Measurements from ENCODE around the gene ESD. TPM values are rescaled to one million over a fixed set of nuclear protein-coding genes. Genes with fewer than 3 reads are reported as not detected.

The ESD gene
- total RNA-seq, 1 donor from 2014 or later = 96.9 TPM

- TF ChIP-seq CTCF (IDR thresholded peaks at IDR 0.05; ENCODE audit: unreplicated experiment) = no peak
- Mint-ChIP-seq H3K4me3 (ENCODE audit: low read depth) (no peak overlapping the region), H3K27ac (no peak overlapping the region), H3K4me1 (ENCODE audit: low read depth) (no peaks in the 10 kb centered on the region), H3K36me3 (ENCODE audit: insufficient read depth) (peaks cover 32% of the 10 kb centered on the region), H3K27me3 (no peaks in the 10 kb centered on the region), H3K9me3 (ENCODE audit: low read depth) (no peaks in the 10 kb centered on the region)
- DNase-seq (ENCODE audit: low spot score, unreplicated experiment) = no peak
Measured at GRCh38 chr13:46747031-46747820, 49.7 kb downstream of the ESD start.

- no peaks in the 10 kb centered on the region for H3K9me3 Mint-ChIP-seq (ENCODE audit: low read depth)
- TF ChIP-seq CTCF (IDR thresholded peaks at IDR 0.05; ENCODE audit: unreplicated experiment) = no peak
- peaks cover 29% of the 10 kb centered on the region for H3K36me3 Mint-ChIP-seq (ENCODE audit: insufficient read depth)
- H3K4me3 Mint-ChIP-seq (ENCODE audit: low read depth) = no peak overlapping the region
- DNase-seq (ENCODE audit: low spot score, unreplicated experiment) = no peak
- no peak overlapping the region for H3K27ac Mint-ChIP-seq
- H3K4me1 Mint-ChIP-seq (ENCODE audit: low read depth) = no peaks in the 10 kb centered on the region
- H3K27me3 Mint-ChIP-seq = no peaks in the 10 kb centered on the region
Measured at GRCh38 chr13:46745706-46746105, 51.3 kb downstream of the ESD start.

DNA sequence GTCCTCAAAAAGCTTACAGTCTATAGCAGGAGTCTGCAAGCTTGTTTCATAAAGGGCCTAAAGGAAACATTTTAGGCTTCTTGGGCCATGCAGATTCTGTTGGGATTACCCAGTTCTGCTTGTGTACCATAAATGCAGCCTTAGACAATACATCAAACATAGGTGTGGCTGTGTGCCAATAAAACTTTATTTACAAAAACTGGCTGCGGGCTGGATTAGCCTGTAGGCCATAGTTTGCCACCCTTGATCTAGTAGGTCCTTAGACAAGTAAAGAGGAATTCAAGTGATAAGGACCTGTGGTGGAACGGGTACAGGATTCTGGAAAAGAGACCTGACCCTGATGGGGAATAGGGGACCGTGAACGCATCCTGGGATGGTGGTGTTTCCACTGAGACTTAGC, 51.9 kb downstream of the ESD start:
- TF ChIP-seq CTCF (IDR thresholded peaks at IDR 0.05; ENCODE audit: unreplicated experiment) = no peak
- Mint-ChIP-seq H3K36me3 (ENCODE audit: insufficient read depth) (peaks cover 28% of the 10 kb centered on the region), H3K4me3 (ENCODE audit: low read depth) (no peak overlapping the region), H3K27me3 (no peaks in the 10 kb centered on the region), H3K27ac (no peak overlapping the region), H3K4me1 (ENCODE audit: low read depth) (no peaks in the 10 kb centered on the region), H3K9me3 (ENCODE audit: low read depth) (no peaks in the 10 kb centered on the region)
- DNase-seq (ENCODE audit: low spot score, unreplicated experiment) = no peak

DNA sequence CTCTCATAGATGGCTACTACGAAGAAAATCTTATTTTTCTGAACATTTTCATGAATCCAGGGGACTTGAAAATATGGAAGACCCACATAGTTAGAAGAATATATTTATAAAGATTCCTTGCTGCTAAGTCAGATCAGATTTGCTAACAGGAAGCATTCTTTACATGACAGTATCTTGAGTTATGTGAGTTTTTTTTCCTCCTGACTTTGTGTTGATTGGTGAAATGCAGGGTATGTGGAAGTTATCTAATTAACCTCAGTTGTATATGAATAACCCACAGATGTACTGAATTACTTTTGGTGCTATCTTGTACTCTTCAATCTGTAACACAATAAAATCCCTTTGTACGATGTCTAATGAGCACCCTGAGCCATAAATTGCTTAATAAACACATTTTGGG, 53.8 kb downstream of the ESD start:
- H3K27me3 Mint-ChIP-seq = no peaks in the 10 kb centered on the region
- no peaks in the 10 kb centered on the region for H3K4me1 Mint-ChIP-seq (ENCODE audit: low read depth)
- H3K9me3 Mint-ChIP-seq (ENCODE audit: low read depth) = no peaks in the 10 kb centered on the region
- no peak for TF ChIP-seq CTCF (IDR thresholded peaks at IDR 0.05; ENCODE audit: unreplicated experiment)
- no peak overlapping the region for H3K4me3 Mint-ChIP-seq (ENCODE audit: low read depth)
- peaks cover 22% of the 10 kb centered on the region for H3K36me3 Mint-ChIP-seq (ENCODE audit: insufficient read depth)
- no peak overlapping the region for H3K27ac Mint-ChIP-seq
- no peak for DNase-seq (ENCODE audit: low spot score, unreplicated experiment)

GRCh38 chr13:46739447-46740098, 57.4 kb downstream of the ESD start:
- Mint-ChIP-seq H3K9me3 (ENCODE audit: low read depth) (no peaks in the 10 kb centered on the region), H3K27me3 (no peaks in the 10 kb centered on the region), H3K27ac (no peak overlapping the region), H3K4me3 (ENCODE audit: low read depth) (no peak overlapping the region), H3K4me1 (ENCODE audit: low read depth) (no peaks in the 10 kb centered on the region), H3K36me3 (ENCODE audit: insufficient read depth) (peaks cover 12% of the 10 kb centered on the region)
- no peak for DNase-seq (ENCODE audit: low spot score, unreplicated experiment)
- TF ChIP-seq CTCF (IDR thresholded peaks at IDR 0.05; ENCODE audit: unreplicated experiment) = no peak
